A549 (cell line): ENCODE measurements around the gene ENGASE. TPM values are rescaled to one million over a fixed set of nuclear protein-coding genes. Genes with fewer than 3 reads are reported as not detected.

Experiments used
- ATAC-seq, 2 experiments: fragments of 200-7000 bp in 1 of 2; fragments of >200 bp in 1 of 2; cut with Nextera tagmentation in 1 of 2; cut with Tn5 transposase in 1 of 2; 3 replicates each; pipeline versions ENCODE4 v1.8.0 to v1.9.1; 2018 to 2020; ENCODE audit warnings: mild to moderate bottlenecking in 1 of 2, moderate library complexity in 1 of 2
- CTCF ChIA-PET: fragments of 300-600 bp; sonication (Branson Sonifier 250); formaldehyde crosslinking; extraction: SDS; loops from one replicate; lab custom pipeline; 2021; ENCODE audit warnings: antibody characterized with exemption, inconsistent platforms; lab: Yijun Ruan, JAX
- POLR2A ChIA-PET: fragments of 350-600 bp; formaldehyde crosslinking; extraction: SDS; loops from one replicate; lab custom pipeline; 2021; ENCODE audit warnings: antibody characterized with exemption, inconsistent platforms; lab: Yijun Ruan, JAX
- DNase-seq, 2 experiments: peaks; one replicate each; pipeline versions ENCODE4 v3.0.0 to v3.0.0-alpha.2; 2011 to 2016; ENCODE audit warnings: low read depth in 1 of 2, low spot score in 1 of 2
- FAIRE-seq: peaks from 2 replicates; lab custom pipeline; 2011; peaks lifted over from hg19 to GRCh38; lab: Jason Lieb, UNC
- H3K27ac ChIP-seq, 2 experiments: fragments of >200 bp; sonication (Bioruptor Twin); formaldehyde crosslinking; 3 replicates each; pipeline ENCODE4 v1.5.1; 2016 to 2017
- H3K4me1 ChIP-seq: fragments of >200 bp; sonication (Bioruptor Twin); formaldehyde crosslinking; 3 replicates; pipeline ENCODE4 v1.6.1; 2016
- H3K4me2 ChIP-seq: fragments of >200 bp; sonication (Bioruptor Twin); formaldehyde crosslinking; 3 replicates; pipeline ENCODE4 v1.6.1; 2016
- H3K4me3 ChIP-seq: fragments of >200 bp; sonication (Bioruptor Twin); formaldehyde crosslinking; 3 replicates; pipeline ENCODE4 v1.5.1; 2016
- H3K9me3 ChIP-seq: fragments of >200 bp; sonication (Bioruptor Twin); formaldehyde crosslinking; 3 replicates; pipeline ENCODE4 v1.6.1; 2016
- BCL3 ChIP-seq: fragments of >200 bp; sonication (Bioruptor Twin); formaldehyde crosslinking; IDR thresholded peaks from 3 replicates; pipeline ENCODE4 v1.6.1; 2016
- CBX2 ChIP-seq: fragments of 200-600 bp; sonication (generic); IDR thresholded peaks from 2 replicates; pipeline ENCODE4 v1.6.1; 2016; ENCODE audit warnings: low read depth, mild to moderate bottlenecking, borderline replicate concordance
- CHD2 ChIP-seq: fragments of 150-350 bp; IDR thresholded peaks from 2 replicates; pipeline ENCODE4 v1.6.1; 2014; ENCODE audit warnings: low read length; ENCODE audit not compliant: partially characterized antibody
- E2F6 ChIP-seq: IDR thresholded peaks from 2 replicates; pipeline ENCODE4 v1.6.1; 2012; ENCODE audit warnings: low read depth, borderline replicate concordance
- EHMT2 ChIP-seq: fragments of 200-600 bp; sonication (generic); IDR thresholded peaks from 2 replicates; pipeline ENCODE4 v1.6.1; 2016; ENCODE audit warnings: antibody characterized with exemption, low read depth, mild to moderate bottlenecking, moderate library complexity
- EP300 ChIP-seq, 2 experiments: fragments of >200 bp; sonication (Bioruptor Twin); formaldehyde crosslinking; IDR thresholded peaks; 2 replicates in 1 of 2; 3 replicates in 1 of 2; pipeline ENCODE4 v1.6.1; 2016 to 2017
- ESRRA ChIP-seq: fragments of 150-350 bp; IDR thresholded peaks from 2 replicates; pipeline ENCODE4 v1.6.1; 2014; ENCODE audit warnings: mild to moderate bottlenecking, low read length, borderline replicate concordance
- FOSB ChIP-seq: fragments of 250-450 bp; sonication (Bioruptor Pico); IDR thresholded peaks from 2 replicates; pipeline ENCODE4 v1.5.0; 2020; ENCODE audit warnings: mild to moderate bottlenecking, moderate library complexity
- FOSL2 ChIP-seq, 2 experiments: fragments of 450-650 bp in 1 of 2; fragments of >200 bp in 1 of 2; sonication (Bioruptor Twin) in 1 of 2; formaldehyde crosslinking; IDR thresholded peaks; 2 replicates each; pipeline versions ENCODE4 v1.5.0 to v1.6.1; 2016 to 2020; ENCODE audit warnings: mild to moderate bottlenecking in 1 of 2, moderate library complexity in 1 of 2
- FOXS1 ChIP-seq: fragments of 250-450 bp; sonication (Bioruptor Pico); IDR thresholded peaks from 2 replicates; pipeline ENCODE4 v1.5.0; 2020; ENCODE audit warnings: mild to moderate bottlenecking, moderate library complexity
- GATA3 ChIP-seq: IDR thresholded peaks from 2 replicates; pipeline ENCODE4 v1.6.1; 2012; ENCODE audit warnings: borderline replicate concordance
- HDAC2 ChIP-seq: fragments of 200-600 bp; sonication (generic); IDR thresholded peaks from 2 replicates; pipeline ENCODE4 v1.6.1; 2016
- HOXA7 ChIP-seq: fragments of 250-450 bp; sonication (Bioruptor Pico); IDR thresholded peaks from 2 replicates; pipeline ENCODE4 v1.5.0; 2020; ENCODE audit warnings: mild to moderate bottlenecking, moderate library complexity
- JUN ChIP-seq, 2 experiments: fragments of >200 bp; sonication (Bioruptor Twin); formaldehyde crosslinking; IDR thresholded peaks; 2 replicates in 1 of 2; 3 replicates in 1 of 2; pipeline ENCODE4 v1.6.1; 2016 to 2017
- JUNB ChIP-seq: fragments of >200 bp; sonication (Bioruptor Twin); formaldehyde crosslinking; IDR thresholded peaks from 2 replicates; pipeline ENCODE4 v1.6.1; 2016
- KDM5A ChIP-seq: fragments of 200-600 bp; sonication (generic); IDR thresholded peaks from 2 replicates; pipeline ENCODE4 v1.6.1; 2016; ENCODE audit warnings: antibody characterized with exemption, mild to moderate bottlenecking
- MYC ChIP-seq: IDR thresholded peaks from 2 replicates; pipeline ENCODE4 v1.6.1; 2012; ENCODE audit warnings: mild to moderate bottlenecking, inconsistent platforms, low read length, improper control_type of control experiment, borderline replicate concordance
- NFE2L2 ChIP-seq: fragments of 150-350 bp; conservative IDR thresholded peaks from 2 replicates; pipeline ENCODE4 v1.6.1; 2014; ENCODE audit warnings: low read length
- NPAS2 ChIP-seq: fragments of 250-450 bp; sonication (Bioruptor Pico); IDR thresholded peaks from 2 replicates; pipeline ENCODE4 v1.8.0; 2022; ENCODE audit warnings: mild to moderate bottlenecking, moderate library complexity, borderline replicate concordance
- NR3C1 ChIP-seq: fragments of >200 bp; sonication (Bioruptor Twin); formaldehyde crosslinking; IDR thresholded peaks from 3 replicates; pipeline ENCODE4 v1.6.1; 2017
- PBX3 ChIP-seq: IDR thresholded peaks from 2 replicates; pipeline ENCODE4 v1.6.1; 2012
- POLR2A ChIP-seq: IDR thresholded peaks from 2 replicates; pipeline ENCODE4 v1.6.1; 2012; ENCODE audit warnings: mild to moderate bottlenecking, low read length
- RARB ChIP-seq: fragments of 250-450 bp; sonication (Bioruptor Pico); IDR thresholded peaks from 2 replicates; pipeline ENCODE4 v1.8.0; 2021; ENCODE audit warnings: mild to moderate bottlenecking, moderate library complexity
- RCOR1 ChIP-seq: fragments of 150-350 bp; IDR thresholded peaks from 2 replicates; pipeline ENCODE4 v1.6.1; 2014; ENCODE audit warnings: antibody characterized with exemption, low read length, low read depth
- REST ChIP-seq: fragments of 200-600 bp; sonication (generic); IDR thresholded peaks from 2 replicates; pipeline ENCODE4 v1.6.1; 2016; ENCODE audit warnings: antibody characterized with exemption, mild to moderate bottlenecking, moderate library complexity
- RNF2 ChIP-seq: fragments of 200-600 bp; sonication (generic); IDR thresholded peaks from 2 replicates; pipeline ENCODE4 v1.6.1; 2016; ENCODE audit warnings: low read depth, mild to moderate bottlenecking, antibody characterized with exemption, moderate library complexity, borderline replicate concordance
- SMC3 ChIP-seq: fragments of >200 bp; sonication (Bioruptor Twin); formaldehyde crosslinking; IDR thresholded peaks from 3 replicates; pipeline ENCODE4 v1.6.1; 2018; ENCODE audit warnings: inconsistent platforms
- USF2 ChIP-seq: fragments of 450-650 bp; IDR thresholded peaks from 2 replicates; pipeline ENCODE4 v1.6.1; 2014; ENCODE audit warnings: antibody characterized with exemption
- ZNF302 ChIP-seq: fragments of 250-450 bp; sonication (Bioruptor Pico); IDR thresholded peaks from 2 replicates; pipeline ENCODE4 v1.9.0; 2021; ENCODE audit warnings: inconsistent platforms, mild to moderate bottlenecking, moderate library complexity
- ZSCAN20 ChIP-seq: fragments of 250-450 bp; sonication (Bioruptor Pico); IDR thresholded peaks from 2 replicates; pipeline ENCODE4 v1.8.0; 2022; ENCODE audit warnings: mild to moderate bottlenecking, moderate library complexity
- WGBS: methylation state at CpG from one replicate; pipeline ENCODE4 v1.1.6; 2017; ENCODE audit errors: missing lambda C conversion rate; 5-methylcytosine and 5-hydroxymethylcytosine counted together
- polyA plus RNA-seq, 4 experiments: library from polyadenylated mRNA; depleted of rRNA in 3 of 4; stranded (reverse); fragments of >200 nt; fragmentation: RNase III in 1 of 4; extraction: RNeasy Plus Mini Kit Qiagen cat#74134 plus additional on column Dnase treatment in 1 of 4; gene quantifications; 2 replicates in 3 of 4; 3 replicates in 1 of 4; pipeline ENCODE4 v1.2.3, GENCODE V29; 2011 to 2017
- TF ChIP-seq, protein P1 (sequence below): IDR thresholded peaks from 2 replicates; pipeline ENCODE4 v1.6.1; 2012
- TF ChIP-seq, protein P2 (sequence below): fragments of >200 bp; sonication (Bioruptor Twin); formaldehyde crosslinking; IDR thresholded peaks from 3 replicates; pipeline ENCODE4 v1.5.1; 2016

The ENGASE gene
- polyA plus RNA-seq, 2 of the 4 experiments (the other 2 are of a cell fraction), result 13.4 to 41.7 TPM

GRCh38 chr17:79038545-79039135 lies 36.0 kb upstream of the ENGASE start:
- Histone ChIP-seq H3K9me3 (no peaks in the 10 kb centered on the region), H3K4me3 (no peak overlapping the region), H3K27ac (peak overlapping the region; percentile 80 to 89), H3K4me2 (peak overlapping the region; percentile 61), H3K4me1 (peaks cover 54% of the 10 kb centered on the region)
- 37% methylated on average over 8 of the region's 8 CpGs for WGBS
- peak; percentile 72 to 79 for ATAC-seq
- peak; percentile 80 for FAIRE-seq
- DNase-seq, result peak; percentile 74 to 85
- ChIA-PET POLR2A (interaction anchor here (1.0 to 1.6 kb wide), 4 partner anchors 10 to 52 kb away, joined by 3 to 6 read pairs (median 5); partner anchors contain the start of gene CANT1), CTCF (interaction anchor here (1.2 to 18.2 kb wide), 6 partner anchors 6 to 45 kb away, joined by 3 to 376 read pairs (median 50); partner anchors contain the start of gene CANT1)
- peak; percentile 52; the same call in 1 of the 2 replicates for TF ChIP-seq USF2
- peak; percentile 71; the same call in 1 of the 2 replicates for TF ChIP-seq E2F6
- no peak for TF ChIP-seq NFE2L2
- no peak for TF ChIP-seq PBX3
- peak in 1 of 2 experiments; percentile 77; a peak in 3 of 5 replicates for TF ChIP-seq EP300 (IDR thresholded peaks at IDR 0.05)
- TF ChIP-seq RCOR1, result no peak
- peak in 1 of 2 experiments; percentile 74; a peak in 3 of 5 replicates for TF ChIP-seq JUN (IDR thresholded peaks at IDR 0.05)
- TF ChIP-seq JUNB, result peak; percentile 52
- peak; percentile 49; the same call in 1 of the 2 replicates for TF ChIP-seq MYC
- TF ChIP-seq HDAC2, result no peak
- no peak for TF ChIP-seq RNF2
- TF ChIP-seq, protein P1, sequence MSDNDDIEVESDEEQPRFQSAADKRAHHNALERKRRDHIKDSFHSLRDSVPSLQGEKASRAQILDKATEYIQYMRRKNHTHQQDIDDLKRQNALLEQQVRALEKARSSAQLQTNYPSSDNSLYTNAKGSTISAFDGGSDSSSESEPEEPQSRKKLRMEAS, result peak; percentile 95
- no peak for TF ChIP-seq BCL3
- no peak for TF ChIP-seq POLR2A
- no peak for TF ChIP-seq KDM5A
- TF ChIP-seq ZSCAN20, result no peak
- TF ChIP-seq CBX2, result no peak
- TF ChIP-seq FOXS1 (CRISPR knock-in tag), result no peak
- TF ChIP-seq NR3C1, result no peak
- no peak for TF ChIP-seq ZNF302 (CRISPR knock-in tag)
- TF ChIP-seq CHD2, result no peak
- TF ChIP-seq, protein P2, sequence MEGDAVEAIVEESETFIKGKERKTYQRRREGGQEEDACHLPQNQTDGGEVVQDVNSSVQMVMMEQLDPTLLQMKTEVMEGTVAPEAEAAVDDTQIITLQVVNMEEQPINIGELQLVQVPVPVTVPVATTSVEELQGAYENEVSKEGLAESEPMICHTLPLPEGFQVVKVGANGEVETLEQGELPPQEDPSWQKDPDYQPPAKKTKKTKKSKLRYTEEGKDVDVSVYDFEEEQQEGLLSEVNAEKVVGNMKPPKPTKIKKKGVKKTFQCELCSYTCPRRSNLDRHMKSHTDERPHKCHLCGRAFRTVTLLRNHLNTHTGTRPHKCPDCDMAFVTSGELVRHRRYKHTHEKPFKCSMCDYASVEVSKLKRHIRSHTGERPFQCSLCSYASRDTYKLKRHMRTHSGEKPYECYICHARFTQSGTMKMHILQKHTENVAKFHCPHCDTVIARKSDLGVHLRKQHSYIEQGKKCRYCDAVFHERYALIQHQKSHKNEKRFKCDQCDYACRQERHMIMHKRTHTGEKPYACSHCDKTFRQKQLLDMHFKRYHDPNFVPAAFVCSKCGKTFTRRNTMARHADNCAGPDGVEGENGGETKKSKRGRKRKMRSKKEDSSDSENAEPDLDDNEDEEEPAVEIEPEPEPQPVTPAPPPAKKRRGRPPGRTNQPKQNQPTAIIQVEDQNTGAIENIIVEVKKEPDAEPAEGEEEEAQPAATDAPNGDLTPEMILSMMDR, result no peak
- TF ChIP-seq FOSL2 (IDR thresholded peaks at IDR 0.05), result no peak
- peak; percentile 59 for TF ChIP-seq FOSL2 (CRISPR knock-in tag; IDR thresholded peaks at IDR 0.05)
- no peak for TF ChIP-seq SMC3
- TF ChIP-seq REST, result no peak
- TF ChIP-seq FOSB (CRISPR knock-in tag), result no peak
- no peak for TF ChIP-seq ESRRA
- no peak for TF ChIP-seq RARB (CRISPR knock-in tag)
- no peak for TF ChIP-seq GATA3
- no peak for TF ChIP-seq EHMT2
- no peak for TF ChIP-seq NPAS2 (CRISPR knock-in tag)
- no peak for TF ChIP-seq HOXA7 (CRISPR knock-in tag)
